GM12878 (cell line): Measurements from ENCODE around the gene ZNF296.

Experiments
- CEBPB ChIP-seq, 2 experiments: fragments of 150-350 bp in 1 of 2; IDR thresholded peaks; 2 replicates each; pipeline ENCODE4 v1.6.1; 2012 to 2014; ENCODE audit warnings: low read depth in 2 of 2, low read length in 2 of 2, borderline replicate concordance in 1 of 2, inconsistent platforms in 1 of 2
- CHD4 ChIP-seq: fragments of 200-600 bp; sonication (generic); IDR thresholded peaks from 2 replicates; pipeline ENCODE4 v1.6.1; 2016; ENCODE audit warnings: mild to moderate bottlenecking
- DPF2 ChIP-seq: fragments of 450-650 bp; IDR thresholded peaks from 2 replicates; pipeline ENCODE4 v1.6.1; 2017; ENCODE audit warnings: mild to moderate bottlenecking
- EP300 ChIP-seq, 2 experiments: fragments of 150-350 bp in 1 of 2; IDR thresholded peaks; 2 replicates each; pipeline ENCODE4 v1.6.1; 2011 to 2012; ENCODE audit warnings: low read depth in 2 of 2, low read length in 2 of 2, borderline replicate concordance in 1 of 2, improper control_type of control experiment in 1 of 2, inconsistent platforms in 1 of 2; ENCODE audit not compliant: control insufficient read depth in 1 of 2
- EZH2 ChIP-seq: IDR thresholded peaks from 2 replicates; pipeline ENCODE4 v1.6.1; 2012; ENCODE audit warnings: low read depth, mild to moderate bottlenecking, control low read depth, inconsistent platforms, low read length, borderline replicate concordance; ENCODE audit not compliant: control insufficient read depth
- HCFC1 ChIP-seq: fragments of 150-350 bp; IDR thresholded peaks from 2 replicates; pipeline ENCODE4 v1.6.1; 2014; ENCODE audit warnings: low read length
- IKZF2 ChIP-seq, 2 experiments: fragments of 450-650 bp; IDR thresholded peaks; 2 replicates each; pipeline ENCODE4 v1.6.1; 2017; ENCODE audit warnings: mild to moderate bottlenecking in 2 of 2, moderate library complexity in 2 of 2
- MYC ChIP-seq: IDR thresholded peaks from 2 replicates; pipeline ENCODE4 v1.6.1; 2011; ENCODE audit warnings: mild to moderate bottlenecking, low read length, moderate library complexity, inconsistent platforms; ENCODE audit not compliant: insufficient read depth, insufficient replicate concordance, insufficient read length, severe bottlenecking
- POLR2A ChIP-seq: IDR thresholded peaks from 2 replicates; pipeline ENCODE4 v1.6.1; 2011; ENCODE audit warnings: low read depth, mild to moderate bottlenecking, low read length
- SMARCA5 ChIP-seq: fragments of 450-650 bp; IDR thresholded peaks from 2 replicates; pipeline ENCODE4 v1.6.1; 2017; ENCODE audit warnings: mild to moderate bottlenecking
- SREBF1 ChIP-seq: IDR thresholded peaks from 2 replicates; pipeline ENCODE4 v1.6.1; 2012; ENCODE audit warnings: mild to moderate bottlenecking, low read length
- TF ChIP-seq, protein P1 (sequence below), 3 experiments: IDR thresholded peaks in 2 of 3; conservative IDR thresholded peaks in 1 of 3; 2 replicates each; pipeline ENCODE4 v1.5.1; 2011; ENCODE audit warnings: low read depth in 3 of 3, low read length in 3 of 3, mild to moderate bottlenecking in 3 of 3, control low read depth in 2 of 3, moderate library complexity in 2 of 3, inconsistent platforms in 1 of 3, mixed read lengths in 1 of 3; ENCODE audit not compliant: control insufficient read depth in 2 of 3, insufficient read depth in 1 of 3; ENCODE audit errors: extremely low read depth in 1 of 3
- TF ChIP-seq, protein P2 (sequence below): fragments of 450-650 bp; IDR thresholded peaks from 2 replicates; pipeline ENCODE4 v1.6.1; 2017; ENCODE audit warnings: mild to moderate bottlenecking

DNA sequence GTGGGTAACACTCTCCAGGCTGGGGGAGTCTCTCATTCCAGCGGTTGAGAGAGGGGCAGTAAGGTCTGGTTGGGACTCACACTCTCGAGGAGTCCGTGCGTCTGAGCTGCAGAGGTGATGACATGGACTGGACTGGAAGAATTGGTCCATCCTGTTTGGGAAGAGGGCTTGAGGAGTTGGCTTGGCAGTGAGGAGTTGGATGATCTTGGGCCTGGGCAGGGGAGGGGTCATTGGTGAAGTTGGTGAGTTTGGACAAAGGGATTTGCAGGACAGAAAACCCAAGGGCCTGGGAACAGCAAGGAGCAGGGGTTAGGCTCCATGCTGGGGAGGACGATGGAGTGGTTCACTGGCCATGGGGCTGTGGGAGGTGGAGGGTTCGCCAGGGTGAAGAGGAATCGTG, 20.4 kb upstream of the ZNF296 start:
- TF ChIP-seq EP300 (IDR thresholded peaks at IDR 0.05; ENCODE audit: borderline replicate concordance in 1 of 2, control insufficient read depth in 1 of 2, low read depth in 2 of 2, low read length in 2 of 2) (no peak), EZH2 (no peak), POLR2A (no peak), IKZF2 (IDR thresholded peaks at IDR 0.05) (no peak), HCFC1 (no peak), SREBF1 (no peak), MYC (no peak), DPF2 (no peak), CEBPB (IDR thresholded peaks at IDR 0.05; ENCODE audit: borderline replicate concordance in 1 of 2, low read depth in 2 of 2, low read length in 2 of 2) (no peak), SMARCA5 (no peak), CHD4 (no peak)
- TF ChIP-seq, protein P1, sequence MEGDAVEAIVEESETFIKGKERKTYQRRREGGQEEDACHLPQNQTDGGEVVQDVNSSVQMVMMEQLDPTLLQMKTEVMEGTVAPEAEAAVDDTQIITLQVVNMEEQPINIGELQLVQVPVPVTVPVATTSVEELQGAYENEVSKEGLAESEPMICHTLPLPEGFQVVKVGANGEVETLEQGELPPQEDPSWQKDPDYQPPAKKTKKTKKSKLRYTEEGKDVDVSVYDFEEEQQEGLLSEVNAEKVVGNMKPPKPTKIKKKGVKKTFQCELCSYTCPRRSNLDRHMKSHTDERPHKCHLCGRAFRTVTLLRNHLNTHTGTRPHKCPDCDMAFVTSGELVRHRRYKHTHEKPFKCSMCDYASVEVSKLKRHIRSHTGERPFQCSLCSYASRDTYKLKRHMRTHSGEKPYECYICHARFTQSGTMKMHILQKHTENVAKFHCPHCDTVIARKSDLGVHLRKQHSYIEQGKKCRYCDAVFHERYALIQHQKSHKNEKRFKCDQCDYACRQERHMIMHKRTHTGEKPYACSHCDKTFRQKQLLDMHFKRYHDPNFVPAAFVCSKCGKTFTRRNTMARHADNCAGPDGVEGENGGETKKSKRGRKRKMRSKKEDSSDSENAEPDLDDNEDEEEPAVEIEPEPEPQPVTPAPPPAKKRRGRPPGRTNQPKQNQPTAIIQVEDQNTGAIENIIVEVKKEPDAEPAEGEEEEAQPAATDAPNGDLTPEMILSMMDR (IDR thresholded peaks at IDR 0.05 in 2 of 3, conservative IDR thresholded peaks at IDR 0.05 in 1 of 3; ENCODE audit: control insufficient read depth in 2 of 3, extremely low read depth in 1 of 3, insufficient read depth in 1 of 3, low read depth in 3 of 3, low read length in 3 of 3) = no peak
- TF ChIP-seq, protein P2, sequence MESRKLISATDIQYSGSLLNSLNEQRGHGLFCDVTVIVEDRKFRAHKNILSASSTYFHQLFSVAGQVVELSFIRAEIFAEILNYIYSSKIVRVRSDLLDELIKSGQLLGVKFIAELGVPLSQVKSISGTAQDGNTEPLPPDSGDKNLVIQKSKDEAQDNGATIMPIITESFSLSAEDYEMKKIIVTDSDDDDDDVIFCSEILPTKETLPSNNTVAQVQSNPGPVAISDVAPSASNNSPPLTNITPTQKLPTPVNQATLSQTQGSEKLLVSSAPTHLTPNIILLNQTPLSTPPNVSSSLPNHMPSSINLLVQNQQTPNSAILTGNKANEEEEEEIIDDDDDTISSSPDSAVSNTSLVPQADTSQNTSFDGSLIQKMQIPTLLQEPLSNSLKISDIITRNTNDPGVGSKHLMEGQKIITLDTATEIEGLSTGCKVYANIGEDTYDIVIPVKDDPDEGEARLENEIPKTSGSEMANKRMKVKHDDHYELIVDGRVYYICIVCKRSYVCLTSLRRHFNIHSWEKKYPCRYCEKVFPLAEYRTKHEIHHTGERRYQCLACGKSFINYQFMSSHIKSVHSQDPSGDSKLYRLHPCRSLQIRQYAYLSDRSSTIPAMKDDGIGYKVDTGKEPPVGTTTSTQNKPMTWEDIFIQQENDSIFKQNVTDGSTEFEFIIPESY = no peak
